Skin epidermis (tissue), 12 donors: ENCODE results near the gene GRM7.

ENCODE experiments used
- H3K27ac ChIP-seq, 21 experiments: fragments of 200-600 bp; sonication (generic) in 11 of 21; one replicate each; pipeline ENCODE4 v1.5.0; 2020; ENCODE audit warnings: mild to moderate bottlenecking in 3 of 21, inconsistent platforms in 2 of 21, moderate library complexity in 2 of 21
- H3K4me3 ChIP-seq, 7 experiments: fragments of 200-600 bp; sonication (generic) in 2 of 7; one replicate each; pipeline ENCODE4 v1.5.0; 2020; ENCODE audit warnings: inconsistent platforms in 2 of 7, mild to moderate bottlenecking in 2 of 7, moderate library complexity in 1 of 7

Gene GRM7

GRCh38 chr3:7520593-7520992 lies 659.7 kb downstream of the GRM7 start:
- H3K27ac ChIP-seq, result no peak overlapping the region

GRCh38 chr3:7536510-7536909 lies 675.6 kb downstream of the GRM7 start:
- no peak overlapping the region for H3K27ac ChIP-seq
- H3K4me3 ChIP-seq, result no peak overlapping the region

More at GRCh38 chr3:7520593-7520992, 659.7 kb downstream of the GRM7 start:
- no peak overlapping the region for H3K4me3 ChIP-seq

- Histone ChIP-seq H3K4me3 (no peak overlapping the region), H3K27ac (no peak overlapping the region)
These were observed 676.0 kb downstream of the GRM7 start for GRCh38 chr3:7536921-7537320.

GRCh38 chr3:7543294-7543880 lies 682.5 kb downstream of the GRM7 start:
- H3K27ac ChIP-seq, result no peak overlapping the region
- no peak overlapping the region for H3K4me3 ChIP-seq

- no peak overlapping the region for H3K4me3 ChIP-seq
- H3K27ac ChIP-seq, result no peak overlapping the region
These were observed 684.4 kb downstream of the GRM7 start for GRCh38 chr3:7545334-7545733.

GRCh38 chr3:7546253-7546652 lies 685.3 kb downstream of the GRM7 start:
- Histone ChIP-seq H3K4me3 (no peak overlapping the region), H3K27ac (no peak overlapping the region)

- Histone ChIP-seq H3K27ac (no peak overlapping the region), H3K4me3 (no peak overlapping the region)
These were observed 686.9 kb downstream of the GRM7 start for GRCh38 chr3:7547826-7548225.

GRCh38 chr3:7562892-7563291 lies 702.0 kb downstream of the GRM7 start:
- Histone ChIP-seq H3K4me3 (no peak overlapping the region), H3K27ac (no peak overlapping the region)

- Histone ChIP-seq H3K27ac (no peak overlapping the region), H3K4me3 (no peak overlapping the region)
These were observed 704.7 kb downstream of the GRM7 start for GRCh38 chr3:7565574-7565973.

- H3K4me3 ChIP-seq, result no peak overlapping the region
These were observed 706.2 kb downstream of the GRM7 start for GRCh38 chr3:7567160-7567559.

GRCh38 chr3:7568526-7569184 lies 707.7 kb downstream of the GRM7 start:
- Histone ChIP-seq H3K4me3 (no peak overlapping the region), H3K27ac (no peak overlapping the region)

More at GRCh38 chr3:7567160-7567559, 706.2 kb downstream of the GRM7 start:
- H3K27ac ChIP-seq, result no peak overlapping the region

- no peak overlapping the region for H3K27ac ChIP-seq
These were observed 712.4 kb downstream of the GRM7 start for GRCh38 chr3:7573330-7573729.

GRCh38 chr3:7574435-7574834 lies 713.5 kb downstream of the GRM7 start:
- Histone ChIP-seq H3K27ac (no peak overlapping the region), H3K4me3 (no peak overlapping the region)

More at GRCh38 chr3:7573330-7573729, 712.4 kb downstream of the GRM7 start:
- no peak overlapping the region for H3K4me3 ChIP-seq

GRCh38 chr3:7576071-7576470 lies 715.2 kb downstream of the GRM7 start:
- H3K27ac ChIP-seq, result no peak overlapping the region

GRCh38 chr3:7576506-7576905 lies 715.6 kb downstream of the GRM7 start:
- Histone ChIP-seq H3K27ac (no peak overlapping the region), H3K4me3 (no peak overlapping the region)

More at GRCh38 chr3:7576071-7576470, 715.2 kb downstream of the GRM7 start:
- no peak overlapping the region for H3K4me3 ChIP-seq

GRCh38 chr3:7577513-7577912 lies 716.6 kb downstream of the GRM7 start:
- H3K27ac ChIP-seq, result no peak overlapping the region
- H3K4me3 ChIP-seq, result no peak overlapping the region

- Histone ChIP-seq H3K4me3 (no peak overlapping the region), H3K27ac (no peak overlapping the region)
These were observed 720.9 kb downstream of the GRM7 start for GRCh38 chr3:7581831-7582230.

- Histone ChIP-seq H3K27ac (no peak overlapping the region), H3K4me3 (no peak overlapping the region)
These were observed 724.1 kb downstream of the GRM7 start for GRCh38 chr3:7585052-7585451.

- H3K4me3 ChIP-seq, result no peak overlapping the region
- H3K27ac ChIP-seq, result no peak overlapping the region
These were observed 727.3 kb downstream of the GRM7 start for GRCh38 chr3:7588236-7588635.

GRCh38 chr3:7589526-7589925 lies 728.6 kb downstream of the GRM7 start:
- Histone ChIP-seq H3K4me3 (no peak overlapping the region), H3K27ac (no peak overlapping the region)

GRCh38 chr3:7602297-7602696 lies 741.4 kb downstream of the GRM7 start:
- Histone ChIP-seq H3K4me3 (no peak overlapping the region), H3K27ac (no peak overlapping the region)

- no peak overlapping the region for H3K4me3 ChIP-seq
- no peak overlapping the region for H3K27ac ChIP-seq
These were observed 746.2 kb downstream of the GRM7 start for GRCh38 chr3:7607083-7607482.
